ENCODE results near the gene GMDS. TPM values are rescaled to one million over a fixed set of nuclear protein-coding genes. Genes with fewer than 3 reads are reported as not detected.

The GMDS gene
- total and polyA plus RNA-seq, 2 of the 13 experiments (the other 11 are each of a cell fraction or from before 2014, with no cell fraction given), result 64.4 to 112 TPM

DNA sequence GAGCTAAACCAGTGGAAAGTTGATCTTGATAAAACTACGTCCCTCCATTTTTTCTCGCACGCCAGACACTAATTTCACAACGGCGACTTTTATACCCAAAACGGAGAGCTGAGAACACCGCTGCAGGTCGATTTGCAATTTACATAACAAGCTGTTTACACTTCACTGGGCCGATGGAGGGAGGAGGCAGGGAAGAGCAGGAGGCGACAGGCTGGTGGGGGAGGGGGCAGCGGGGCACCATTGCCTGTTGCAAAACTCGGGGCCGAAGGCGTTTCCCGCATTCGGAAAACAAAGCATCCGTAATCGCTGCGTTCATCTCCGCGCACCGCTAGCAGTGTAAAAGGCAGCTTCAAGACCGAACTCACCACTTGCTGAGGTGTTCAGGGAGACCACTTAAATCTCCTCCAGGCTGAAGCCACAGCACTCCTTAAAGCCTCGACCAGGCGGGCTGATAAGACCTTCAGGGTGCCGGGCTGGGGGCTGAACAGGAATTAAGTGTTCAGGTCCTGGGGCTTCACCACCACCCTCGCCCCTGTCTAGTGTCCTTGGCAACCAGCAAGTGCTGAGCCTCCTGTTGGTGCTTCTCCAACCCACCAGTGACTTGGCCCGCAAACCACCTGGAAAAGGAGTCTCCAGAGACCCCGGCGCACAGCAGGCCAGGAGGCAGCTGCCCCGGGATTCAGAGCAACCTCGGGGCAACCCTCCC is 637.7 kb downstream of the GMDS start (continued):
- no peak for TF ChIP-seq MTA3 (CRISPR knock-in tag; IDR thresholded peaks at IDR 0.05)
- TF ChIP-seq, protein P1, sequence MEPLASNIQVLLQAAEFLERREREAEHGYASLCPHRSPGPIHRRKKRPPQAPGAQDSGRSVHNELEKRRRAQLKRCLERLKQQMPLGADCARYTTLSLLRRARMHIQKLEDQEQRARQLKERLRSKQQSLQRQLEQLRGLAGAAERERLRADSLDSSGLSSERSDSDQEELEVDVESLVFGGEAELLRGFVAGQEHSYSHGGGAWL (CRISPR knock-in tag; IDR thresholded peaks at IDR 0.05), result no peak; the same call in 1 of the 2 replicates
- no peak for TF ChIP-seq DNMT1 (CRISPR knock-in tag; IDR thresholded peaks at IDR 0.05)
- TF ChIP-seq THAP11 (CRISPR knock-in tag; IDR thresholded peaks at IDR 0.05), result peak; percentile 48
- no peak for TF ChIP-seq RXRA (CRISPR knock-in tag; IDR thresholded peaks at IDR 0.05)
- no peak for TF ChIP-seq ZNF543 (CRISPR knock-in tag; IDR thresholded peaks at IDR 0.05)
- TF ChIP-seq ZFP62 (CRISPR knock-in tag; IDR thresholded peaks at IDR 0.05), result no peak
- no peak for TF ChIP-seq ZNF143 (CRISPR knock-in tag; IDR thresholded peaks at IDR 0.05)
- no peak for TF ChIP-seq ZNF230 (CRISPR knock-in tag; IDR thresholded peaks at IDR 0.05)
- TF ChIP-seq CREM (IDR thresholded peaks at IDR 0.05), result no peak
- TF ChIP-seq CREM (CRISPR knock-in tag; IDR thresholded peaks at IDR 0.05), result no peak
- no peak for TF ChIP-seq EHMT2 (IDR thresholded peaks at IDR 0.05; ENCODE audit: borderline replicate concordance, low read depth, low read length)
- peak; percentile 69; the same call in 1 of the 2 replicates for TF ChIP-seq RNF2 (conservative IDR thresholded peaks at IDR 0.05; ENCODE audit: low read depth)
- TF ChIP-seq ZNF615 (CRISPR knock-in tag; IDR thresholded peaks at IDR 0.05; ENCODE audit: borderline replicate concordance), result no peak
- TF ChIP-seq SIN3B (IDR thresholded peaks at IDR 0.05; ENCODE audit: low read length), result no peak
- no peak for TF ChIP-seq DNMT3B (CRISPR knock-in tag; conservative IDR thresholded peaks at IDR 0.05)
- TF ChIP-seq, protein P2, sequence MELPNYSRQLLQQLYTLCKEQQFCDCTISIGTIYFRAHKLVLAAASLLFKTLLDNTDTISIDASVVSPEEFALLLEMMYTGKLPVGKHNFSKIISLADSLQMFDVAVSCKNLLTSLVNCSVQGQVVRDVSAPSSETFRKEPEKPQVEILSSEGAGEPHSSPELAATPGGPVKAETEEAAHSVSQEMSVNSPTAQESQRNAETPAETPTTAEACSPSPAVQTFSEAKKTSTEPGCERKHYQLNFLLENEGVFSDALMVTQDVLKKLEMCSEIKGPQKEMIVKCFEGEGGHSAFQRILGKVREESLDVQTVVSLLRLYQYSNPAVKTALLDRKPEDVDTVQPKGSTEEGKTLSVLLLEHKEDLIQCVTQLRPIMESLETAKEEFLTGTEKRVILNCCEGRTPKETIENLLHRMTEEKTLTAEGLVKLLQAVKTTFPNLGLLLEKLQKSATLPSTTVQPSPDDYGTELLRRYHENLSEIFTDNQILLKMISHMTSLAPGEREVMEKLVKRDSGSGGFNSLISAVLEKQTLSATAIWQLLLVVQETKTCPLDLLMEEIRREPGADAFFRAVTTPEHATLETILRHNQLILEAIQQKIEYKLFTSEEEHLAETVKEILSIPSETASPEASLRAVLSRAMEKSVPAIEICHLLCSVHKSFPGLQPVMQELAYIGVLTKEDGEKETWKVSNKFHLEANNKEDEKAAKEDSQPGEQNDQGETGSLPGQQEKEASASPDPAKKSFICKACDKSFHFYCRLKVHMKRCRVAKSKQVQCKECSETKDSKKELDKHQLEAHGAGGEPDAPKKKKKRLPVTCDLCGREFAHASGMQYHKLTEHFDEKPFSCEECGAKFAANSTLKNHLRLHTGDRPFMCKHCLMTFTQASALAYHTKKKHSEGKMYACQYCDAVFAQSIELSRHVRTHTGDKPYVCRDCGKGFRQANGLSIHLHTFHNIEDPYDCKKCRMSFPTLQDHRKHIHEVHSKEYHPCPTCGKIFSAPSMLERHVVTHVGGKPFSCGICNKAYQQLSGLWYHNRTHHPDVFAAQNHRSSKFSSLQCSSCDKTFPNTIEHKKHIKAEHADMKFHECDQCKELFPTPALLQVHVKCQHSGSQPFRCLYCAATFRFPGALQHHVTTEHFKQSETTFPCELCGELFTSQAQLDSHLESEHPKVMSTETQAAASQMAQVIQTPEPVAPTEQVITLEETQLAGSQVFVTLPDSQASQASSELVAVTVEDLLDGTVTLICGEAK (IDR thresholded peaks at IDR 0.05), result no peak
- TF ChIP-seq, protein P2 (CRISPR knock-in tag; IDR thresholded peaks at IDR 0.05), result no peak
- TF ChIP-seq ZNF232 (CRISPR knock-in tag; IDR thresholded peaks at IDR 0.05; ENCODE audit: borderline replicate concordance), result no peak
- TF ChIP-seq NFE2 (CRISPR knock-in tag; IDR thresholded peaks at IDR 0.05), result no peak
- TF ChIP-seq RCOR2 (CRISPR knock-in tag; IDR thresholded peaks at IDR 0.05), result no peak
- TF ChIP-seq YY1 (IDR thresholded peaks at IDR 0.05; ENCODE audit: insufficient read depth, insufficient replicate concordance, low read depth, low read length), result peak; percentile 22
- TF ChIP-seq CBFB (CRISPR knock-in tag; IDR thresholded peaks at IDR 0.05), result no peak
